Cortex of kidney (tissue), 1 donor: ENCODE data around the gene CATSPERD.

Experiments used
- DNase-seq: peaks from one replicate; lab custom pipeline; 2025; lab: John Stamatoyannopoulos, UW

CATSPERD gene

DNA sequence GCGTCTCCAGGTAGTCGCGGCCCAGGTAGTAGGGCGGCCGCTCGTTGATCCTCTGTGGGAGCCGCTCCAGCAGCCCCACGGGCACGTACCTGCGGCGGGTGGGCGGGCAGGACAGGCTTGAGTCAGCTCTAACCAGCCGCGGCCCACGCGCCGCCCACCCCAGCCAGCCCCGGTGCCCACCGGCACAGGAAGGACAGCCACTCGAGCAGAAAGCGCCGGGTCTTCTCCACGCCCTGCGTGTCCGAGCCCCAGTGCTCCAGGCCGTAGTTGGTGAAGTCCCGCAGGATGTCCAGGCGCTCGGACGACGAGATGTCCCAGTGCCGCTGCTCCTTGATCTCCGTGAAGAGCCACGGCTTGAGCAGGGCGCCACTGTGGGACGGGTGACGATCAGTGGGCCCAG lies 65.0 kb downstream of the CATSPERD start:
- DNase-seq = no peak

- DNase-seq = no peak
Measured at GRCh38 chr19:5786593-5787408, 66.4 kb downstream of the CATSPERD start.

- no peak for DNase-seq
Measured at GRCh38 chr19:5787409-5788182, 67.2 kb downstream of the CATSPERD start.

DNA sequence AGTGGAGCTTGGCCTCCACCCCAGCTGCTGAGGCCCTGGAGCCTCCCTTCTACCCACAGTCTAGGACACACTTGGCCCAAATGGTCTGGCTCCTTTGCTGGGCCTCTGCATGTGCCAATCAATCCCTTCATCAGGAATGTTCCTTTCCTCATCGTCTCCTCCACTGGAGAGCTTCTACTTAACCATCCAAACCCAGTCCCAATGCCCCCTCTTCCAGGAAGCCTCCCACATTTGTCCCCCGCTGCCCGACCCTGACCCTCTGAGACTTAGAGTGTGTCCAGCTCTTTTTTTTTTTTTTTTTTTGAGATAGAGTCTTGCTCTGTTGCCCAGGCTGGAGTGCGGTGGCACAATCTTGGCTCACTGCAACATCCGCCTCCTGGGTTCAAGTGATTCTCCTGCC lies 68.0 kb downstream of the CATSPERD start:
- no peak for DNase-seq

DNA sequence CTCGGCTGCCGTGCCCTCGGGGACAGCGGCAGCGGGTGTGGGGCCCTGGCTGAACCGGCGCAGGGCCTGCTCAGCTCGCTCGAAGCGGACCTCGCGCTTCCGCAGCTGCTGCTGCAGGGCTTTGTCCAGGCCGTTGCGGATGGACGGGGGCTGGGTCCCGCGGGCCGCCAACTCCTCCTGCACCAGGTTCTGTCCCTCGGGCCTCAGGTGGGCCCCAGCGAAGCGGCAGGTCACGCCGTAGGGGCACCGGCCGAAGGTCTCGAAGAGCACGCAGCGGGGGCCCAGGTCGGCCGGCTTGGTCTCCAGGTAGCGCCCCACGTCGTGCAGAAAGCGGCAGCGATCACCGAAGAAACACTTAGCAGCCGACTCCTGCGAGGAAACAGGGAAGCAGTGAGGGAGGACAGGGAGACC lies 68.9 kb downstream of the CATSPERD start:
- no peak for DNase-seq

GRCh38 chr19:5789886-5790558 lies 69.6 kb downstream of the CATSPERD start:
- no peak for DNase-seq

DNA sequence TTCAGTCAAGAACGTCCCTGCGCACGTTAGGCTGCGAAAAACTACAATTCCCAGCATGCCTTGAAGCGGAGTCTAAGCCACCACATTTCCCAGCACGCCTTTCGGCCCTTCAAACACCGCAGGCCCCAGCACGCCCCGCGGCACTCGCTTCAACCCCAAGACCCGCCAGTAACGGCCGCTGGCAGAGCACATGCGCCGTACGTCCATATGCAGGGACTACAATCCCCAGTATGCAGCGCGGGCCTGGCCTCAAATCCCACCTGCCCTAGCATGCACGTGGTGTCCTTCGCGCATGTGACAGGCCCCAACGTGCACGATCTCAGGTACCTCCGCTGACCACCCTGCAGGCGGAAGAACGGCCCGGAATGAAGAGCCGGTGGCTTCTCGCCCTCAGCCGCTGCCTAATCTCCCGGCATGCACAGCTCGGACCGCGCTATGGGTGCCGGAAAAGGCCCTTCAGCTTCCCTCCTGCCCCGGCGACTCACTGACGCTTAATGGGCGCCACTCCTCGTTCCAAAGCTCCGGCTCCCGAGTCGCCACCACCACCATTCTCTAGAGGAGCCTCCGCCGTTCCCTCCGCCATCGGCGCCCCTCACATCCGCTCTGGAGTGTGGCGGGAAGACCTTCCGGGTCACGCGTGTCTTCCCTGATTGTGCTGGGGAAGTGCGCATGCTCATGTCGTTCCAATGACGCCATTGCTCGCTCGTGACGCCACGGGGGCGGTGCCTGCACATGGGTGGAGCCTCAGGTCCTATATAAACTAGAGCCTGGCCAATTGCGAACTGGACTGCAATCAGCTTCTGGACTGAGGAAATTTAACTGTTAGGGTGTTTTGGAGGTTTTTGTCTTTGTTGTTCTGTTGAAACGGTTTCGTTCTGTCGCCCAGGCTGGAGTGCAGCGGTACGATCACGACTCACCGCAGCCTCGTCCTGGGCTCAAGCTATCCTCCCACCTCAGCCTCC lies 70.4 kb downstream of the CATSPERD start, which contains the start of gene DUS3L:
TSS of gene DUS3L (minus strand) at position 605 of the 962 bp plus-strand sequence. CDS start at position 583, 22 bp downstream.
- no peak for DNase-seq

DNA sequence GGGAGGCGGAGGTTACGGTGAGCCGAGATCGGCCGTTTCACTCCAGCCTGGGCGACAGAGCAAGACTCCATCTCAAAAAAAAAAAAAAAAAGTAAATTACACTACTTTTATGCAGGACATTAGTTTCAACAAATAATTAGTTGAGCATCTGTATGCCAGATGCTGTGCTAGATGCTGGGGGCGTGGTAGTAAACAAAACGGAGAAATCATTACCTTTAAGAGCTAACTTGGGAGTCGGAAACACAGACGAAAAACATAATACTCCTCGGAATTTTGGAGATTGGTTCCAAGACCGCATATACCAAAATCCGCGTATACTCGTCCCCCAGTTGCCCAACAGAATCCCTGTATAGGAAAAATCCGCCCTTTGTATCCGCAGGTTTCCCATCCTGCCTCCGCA lies 71.8 kb downstream of the CATSPERD start:
- no peak for DNase-seq

DNA sequence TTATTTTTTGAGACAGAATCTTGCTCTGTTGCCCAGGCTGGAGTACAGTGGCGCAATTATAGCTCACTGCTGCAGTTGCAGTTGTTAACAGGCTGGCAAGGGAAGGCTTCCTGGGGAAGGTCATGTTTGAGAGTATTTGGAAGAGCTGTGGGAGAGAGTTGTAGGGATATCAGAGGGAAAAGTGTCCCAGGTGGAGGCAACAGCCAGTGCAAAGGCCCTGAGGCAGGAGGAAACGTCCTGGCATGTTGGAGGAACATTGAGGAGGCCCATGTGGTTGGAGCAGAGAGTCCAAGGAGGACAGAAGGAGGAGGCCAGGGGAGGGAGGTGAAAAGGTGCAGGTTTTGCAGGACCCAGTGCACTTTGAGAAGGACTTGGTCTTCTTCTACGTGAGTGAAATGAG lies 72.8 kb downstream of the CATSPERD start:
- DNase-seq = no peak

- DNase-seq = no peak
Measured at GRCh38 chr19:5795382-5795919, 75.0 kb downstream of the CATSPERD start.

DNA sequence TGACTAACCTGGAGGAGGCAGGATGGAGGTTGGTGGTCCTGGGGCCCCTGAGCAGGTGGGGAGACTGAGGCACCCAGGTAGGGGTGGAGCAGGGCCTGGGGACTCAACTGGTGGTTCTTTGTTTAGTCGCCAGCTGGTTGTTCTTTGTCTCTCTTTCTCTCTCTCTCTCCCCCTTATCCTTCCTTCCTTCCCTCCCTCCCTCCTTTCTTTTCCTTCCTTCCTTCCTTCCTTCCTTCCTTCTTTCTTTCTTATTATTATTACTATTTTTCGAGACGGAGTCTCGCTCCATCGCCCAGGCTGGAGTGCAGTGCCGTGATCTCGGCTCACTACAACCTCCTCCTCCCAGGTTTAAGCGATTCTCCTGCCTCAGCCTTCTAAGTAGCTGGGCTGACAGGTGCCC lies 77.8 kb downstream of the CATSPERD start:
- DNase-seq = no peak

DNA sequence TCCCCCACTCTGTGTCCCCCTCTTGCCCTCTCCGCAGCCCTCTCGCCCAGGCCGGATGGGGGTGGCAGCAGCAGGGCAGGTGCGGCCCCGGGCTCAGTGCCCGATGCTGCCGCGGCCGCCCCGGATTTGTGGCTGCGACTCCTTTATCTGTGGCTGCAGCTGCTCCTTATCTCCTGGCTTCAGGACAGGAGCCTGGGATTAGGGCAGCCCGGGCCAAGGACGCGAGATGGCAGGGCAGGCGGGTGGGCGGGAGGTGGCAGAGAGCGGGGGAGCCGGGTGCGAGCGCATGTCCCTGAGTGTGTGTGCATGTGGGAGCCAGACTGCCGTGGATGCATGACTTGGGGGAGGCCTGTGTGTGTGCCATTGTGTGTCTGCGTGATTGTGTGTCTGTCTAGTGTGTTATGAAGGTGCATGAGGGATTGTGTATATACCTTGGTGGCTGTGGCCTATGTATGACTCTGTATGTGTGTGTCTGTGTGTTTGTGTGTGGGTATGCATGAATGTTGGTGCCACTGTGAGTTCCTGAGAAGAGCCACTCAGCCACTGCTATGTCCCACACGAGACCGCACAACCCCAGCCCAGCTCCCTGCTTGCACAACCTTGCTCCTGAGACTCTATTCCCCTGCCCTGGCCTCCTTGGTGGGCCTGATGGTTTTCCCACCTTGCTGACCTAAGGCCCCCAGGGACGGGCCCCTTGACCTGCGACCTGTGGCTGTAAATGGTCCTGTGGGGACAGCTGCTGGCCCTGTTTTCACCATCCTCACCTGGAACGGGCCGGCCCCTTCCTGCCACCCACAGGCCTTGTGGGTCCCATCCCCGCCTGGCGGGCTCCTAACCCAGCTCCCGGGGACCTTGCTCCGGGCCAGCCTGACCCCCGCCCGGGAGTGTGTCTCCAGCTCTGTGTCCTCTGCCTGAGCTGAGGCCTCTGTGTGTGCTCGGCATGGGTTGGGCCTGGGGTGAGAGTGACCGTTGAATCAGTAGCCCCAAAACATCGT lies 79.1 kb downstream of the CATSPERD start:
- no peak for DNase-seq

GRCh38 chr19:5800361-5801270 lies 80.2 kb downstream of the CATSPERD start:
- DNase-seq = no peak

DNA sequence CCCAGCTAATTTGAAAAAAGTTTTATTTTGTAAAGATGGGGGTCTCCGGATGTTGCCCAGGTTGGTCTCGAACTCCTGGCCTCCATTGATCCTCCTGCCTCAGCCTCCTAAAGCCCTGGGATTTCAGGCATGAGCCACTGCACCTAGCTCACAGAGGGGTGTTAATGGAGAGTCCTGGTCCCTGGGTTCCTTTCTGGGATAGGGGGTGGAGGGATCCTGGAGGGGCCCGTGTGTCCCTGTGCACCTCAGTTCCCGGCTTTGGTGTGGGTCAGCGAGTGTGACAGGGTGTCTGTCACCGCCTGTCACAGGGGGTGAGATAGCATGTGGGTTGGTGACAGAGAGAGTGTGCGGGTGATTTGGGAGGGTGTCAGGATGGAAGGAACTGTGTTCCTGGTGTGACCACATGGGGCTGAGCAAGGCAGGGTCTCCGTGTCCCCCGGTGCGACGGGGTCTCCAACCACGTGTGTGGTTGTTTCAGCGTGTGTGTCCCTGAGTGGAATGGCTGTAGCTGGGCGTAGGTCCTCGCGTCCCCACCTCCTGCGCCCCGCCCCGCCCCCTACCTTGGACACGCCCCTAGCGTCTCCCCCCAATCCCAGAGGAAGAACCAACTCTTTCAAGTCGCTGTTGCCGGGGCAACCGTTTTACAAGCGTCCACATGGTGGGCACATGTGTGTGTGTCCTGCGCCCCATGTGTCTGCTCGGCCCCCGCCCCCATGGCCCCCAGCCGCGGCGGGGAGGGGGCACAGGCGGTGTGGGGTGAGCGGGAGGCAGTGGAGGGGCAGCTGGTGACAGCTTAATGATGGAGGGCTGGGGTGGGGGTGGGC lies 81.6 kb downstream of the CATSPERD start:
- DNase-seq = no peak

GRCh38 chr19:5803441-5803751 lies 83.0 kb downstream of the CATSPERD start:
- no peak for DNase-seq

DNA sequence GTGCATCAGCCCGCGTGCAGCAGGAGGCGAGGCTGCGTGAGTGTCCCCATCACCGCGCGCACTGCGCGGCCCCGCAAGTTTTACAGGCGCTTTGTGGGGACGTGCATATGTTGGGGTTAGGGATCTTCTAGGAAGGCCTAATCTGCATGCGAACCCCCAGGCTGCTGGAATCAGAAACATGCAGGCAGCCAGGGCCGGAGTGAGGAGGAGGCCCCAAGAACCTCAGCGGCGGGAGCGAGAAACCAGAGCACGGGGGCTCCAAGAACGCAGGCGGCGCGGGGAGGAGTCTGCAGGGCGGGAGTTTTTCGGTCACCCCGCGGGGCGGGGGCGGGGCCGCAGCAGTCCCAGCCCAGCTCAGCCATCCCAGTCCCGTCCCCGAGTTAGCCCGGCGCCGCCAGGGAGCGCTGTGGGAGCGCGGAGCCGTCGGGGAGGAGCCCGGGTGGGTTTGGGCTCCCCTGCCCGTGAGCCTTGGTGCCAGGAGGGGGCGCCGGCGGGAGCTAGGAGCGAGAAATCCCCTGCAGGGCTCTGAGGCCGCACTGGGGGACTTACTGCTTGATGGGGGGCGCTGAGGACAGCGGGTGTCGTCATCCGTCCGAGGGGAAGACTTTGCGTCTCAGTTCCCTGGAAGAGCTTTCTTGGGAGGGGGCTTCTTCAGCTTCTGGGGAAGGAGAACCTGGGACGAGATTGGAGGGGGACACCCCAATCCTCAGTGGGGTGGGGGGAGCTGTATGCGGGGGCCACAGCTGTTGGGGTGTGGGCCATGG lies 83.5 kb downstream of the CATSPERD start:
- DNase-seq = no peak
